GM23248 (cell line): ENCODE results near the gene MUC15.

Experiments
- EZH2 ChIP-seq: fragments of 200-600 bp; sonication (generic); IDR thresholded peaks from 2 replicates; pipeline ENCODE4 v1.6.1; 2018; ENCODE audit warnings: antibody characterized with exemption, mild to moderate bottlenecking; ENCODE audit not compliant: insufficient read depth, poor library complexity, severe bottlenecking
- EZH2phosphoT487 ChIP-seq: fragments of 200-600 bp; sonication (generic); IDR thresholded peaks from 2 replicates; pipeline ENCODE4 v1.6.1; 2018; ENCODE audit warnings: antibody characterized with exemption, moderate library complexity, mild to moderate bottlenecking, low read depth; ENCODE audit not compliant: insufficient read depth

GRCh38 chr11:26580929-26581328 lies 8.9 kb upstream of the MUC15 start:
- TF ChIP-seq EZH2phosphoT487 (no peak), EZH2 (no peak)
